Activated CD4-positive, alpha-beta T cell treated with anti-CD3 and anti-CD28 coated beads, Interleukin-2, amount 10 ng/mL, durations not matched to agents 7 days and 5 days (primary cell): Measurements from ENCODE around the gene CFAP157. TPM values are rescaled to one million over a fixed set of nuclear protein-coding genes. Genes with fewer than 3 reads are reported as not detected.

Experiments
- CTCF ChIA-PET: fragments of 350-600 bp; sonication (Branson Sonifier 250); formaldehyde crosslinking; loops from one replicate; lab custom pipeline; 2021; ENCODE audit warnings: antibody characterized with exemption; lab: Charles Lee
- POLR2A ChIA-PET: fragments of 350-600 bp; sonication (Branson Sonifier 250); formaldehyde crosslinking; loops from one replicate; lab custom pipeline; 2021; ENCODE audit warnings: antibody characterized with exemption; lab: Charles Lee
- DNase-seq: peaks from one replicate; pipeline ENCODE4 v3.0.0-alpha.2; 2020
- H3K27ac Mint-ChIP-seq: one replicate; pipeline ENCODE4 v1.8.0; 2021; ENCODE audit warnings: mild to moderate bottlenecking, moderate library complexity, mixed read lengths
- H3K27me3 Mint-ChIP-seq: one replicate; pipeline ENCODE4 v1.8.0; 2021; ENCODE audit warnings: mixed read lengths
- H3K36me3 Mint-ChIP-seq: one replicate; pipeline ENCODE4 v1.8.0; 2021; ENCODE audit warnings: low read depth, mixed read lengths
- H3K4me1 Mint-ChIP-seq: one replicate; pipeline ENCODE4 v1.8.0; 2021; ENCODE audit warnings: mixed read lengths
- H3K4me3 Mint-ChIP-seq: one replicate; pipeline ENCODE4 v1.8.0; 2021; ENCODE audit warnings: mild to moderate bottlenecking, moderate library complexity, mixed read lengths
- H3K9me3 Mint-ChIP-seq: one replicate; pipeline ENCODE4 v1.8.0; 2021; ENCODE audit warnings: mixed read lengths
- total RNA-seq, 2 experiments: library from RNA; stranded (reverse); gene quantifications; one replicate each; pipeline ENCODE4 v1.2.3, GENCODE V29; 2021

The CFAP157 gene
- total RNA-seq, 2 experiments from 2014 or later = not detected

DNA sequence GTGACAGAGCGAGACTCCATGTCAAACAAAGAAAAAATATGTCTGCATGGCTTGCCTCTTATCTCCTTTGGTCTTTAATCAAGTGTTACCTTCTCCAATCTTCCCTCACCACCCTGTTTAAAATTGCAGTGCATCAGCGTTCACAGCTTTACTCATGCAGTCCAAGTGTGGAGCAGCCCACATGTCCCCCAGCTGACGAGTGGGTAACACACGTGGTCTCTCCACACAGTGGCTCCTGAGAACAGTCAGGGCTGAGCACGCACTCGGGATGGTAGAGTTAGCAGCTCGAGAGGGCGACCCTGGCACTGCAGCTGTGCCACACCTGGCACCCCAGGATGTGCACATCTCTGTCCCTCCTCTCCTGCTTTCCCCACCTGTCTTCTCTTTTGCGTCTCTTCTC, 25.9 kb upstream of the CFAP157 start:
- H3K4me3 Mint-ChIP-seq = no peak overlapping the region
- POLR2A ChIA-PET = no interaction called here
- no peak for DNase-seq
- CTCF ChIA-PET = interaction anchor here (1.1 kb wide), 1 partner anchor 54 kb away, joined by 3 read pairs; the partner anchor contains the start of gene TOR2A
- H3K4me1 Mint-ChIP-seq = no peaks in the 10 kb centered on the region
- no peaks in the 10 kb centered on the region for H3K27me3 Mint-ChIP-seq
- H3K36me3 Mint-ChIP-seq = no peaks in the 10 kb centered on the region
- H3K9me3 Mint-ChIP-seq = no peaks in the 10 kb centered on the region
- H3K27ac Mint-ChIP-seq = no peak overlapping the region

DNA sequence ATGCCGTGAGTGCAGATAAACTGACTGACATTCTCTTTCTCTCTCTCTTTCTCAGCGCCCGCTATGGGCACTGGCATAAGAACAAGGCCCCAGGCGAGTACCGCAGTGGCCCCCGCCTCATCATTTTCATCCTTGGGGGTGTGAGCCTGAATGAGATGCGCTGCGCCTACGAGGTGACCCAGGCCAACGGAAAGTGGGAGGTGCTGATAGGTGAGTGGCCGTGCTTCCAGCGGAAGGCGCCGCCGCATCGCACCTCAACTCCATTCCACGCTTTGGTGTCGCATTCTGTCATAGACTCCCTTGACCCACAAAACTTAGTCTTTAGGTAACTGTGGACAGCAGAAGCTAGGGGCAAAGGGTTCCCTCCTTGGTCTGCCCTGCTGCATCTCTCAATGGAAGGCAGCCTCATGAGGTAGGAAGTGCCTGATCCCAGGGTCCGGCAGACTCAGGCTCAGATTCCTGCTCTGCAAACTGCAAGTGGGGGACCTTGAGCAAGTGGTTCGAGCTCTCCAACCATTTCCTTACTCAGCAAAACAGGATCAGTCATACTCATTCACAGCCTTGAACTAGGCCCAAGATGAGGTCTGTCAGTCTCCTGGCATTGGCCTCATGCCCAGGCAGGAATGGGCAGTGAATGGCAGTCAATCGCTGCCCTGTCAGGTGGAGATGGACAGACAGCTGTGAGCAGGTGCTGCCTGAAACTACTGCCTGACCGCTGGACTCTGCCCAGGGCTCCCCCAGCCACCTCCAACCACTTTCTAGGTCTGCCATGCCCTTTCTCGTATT, 24.2 kb upstream of the CFAP157 start:
- no peak for DNase-seq
- Mint-ChIP-seq H3K27ac (no peak overlapping the region), H3K36me3 (no peaks in the 10 kb centered on the region), H3K4me1 (no peaks in the 10 kb centered on the region), H3K4me3 (no peak overlapping the region), H3K9me3 (no peaks in the 10 kb centered on the region), H3K27me3 (no peaks in the 10 kb centered on the region)
- CTCF ChIA-PET = interaction anchor here (1.9 kb wide), 1 partner anchor 52 kb away, joined by 5 read pairs; the partner anchor contains the start of gene TOR2A
- POLR2A ChIA-PET = no interaction called here

DNA sequence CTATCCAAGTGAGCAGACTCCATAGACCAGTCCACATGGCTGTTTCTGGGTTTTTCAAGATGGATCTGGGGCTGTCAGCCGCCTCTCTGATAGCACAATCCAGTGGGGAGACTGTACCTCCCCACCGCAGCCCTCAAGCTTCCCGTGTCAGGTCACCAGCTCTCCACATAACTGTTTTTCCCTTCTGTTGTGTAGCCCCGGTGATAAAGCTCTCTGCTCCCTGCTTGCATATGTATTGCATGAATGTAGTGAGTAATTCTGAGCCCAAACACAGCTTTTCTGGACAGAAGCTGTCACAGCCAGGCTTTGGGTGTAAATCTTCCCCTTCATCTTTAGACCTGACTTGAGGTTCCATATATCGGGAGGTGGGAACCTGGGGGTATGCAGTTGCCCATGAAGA, 23.1 kb upstream of the CFAP157 start:
- Mint-ChIP-seq H3K9me3 (no peaks in the 10 kb centered on the region), H3K27ac (no peak overlapping the region), H3K27me3 (no peaks in the 10 kb centered on the region), H3K4me3 (no peak overlapping the region), H3K36me3 (no peaks in the 10 kb centered on the region), H3K4me1 (no peaks in the 10 kb centered on the region)
- ChIA-PET POLR2A (no interaction called here), CTCF (interaction anchor here (0.6 to 1.9 kb wide), 2 partner anchors 51 to 79 kb away, joined by 5 to 6 read pairs; partner anchors contain the start of gene TOR2A)
- DNase-seq = no peak

DNA sequence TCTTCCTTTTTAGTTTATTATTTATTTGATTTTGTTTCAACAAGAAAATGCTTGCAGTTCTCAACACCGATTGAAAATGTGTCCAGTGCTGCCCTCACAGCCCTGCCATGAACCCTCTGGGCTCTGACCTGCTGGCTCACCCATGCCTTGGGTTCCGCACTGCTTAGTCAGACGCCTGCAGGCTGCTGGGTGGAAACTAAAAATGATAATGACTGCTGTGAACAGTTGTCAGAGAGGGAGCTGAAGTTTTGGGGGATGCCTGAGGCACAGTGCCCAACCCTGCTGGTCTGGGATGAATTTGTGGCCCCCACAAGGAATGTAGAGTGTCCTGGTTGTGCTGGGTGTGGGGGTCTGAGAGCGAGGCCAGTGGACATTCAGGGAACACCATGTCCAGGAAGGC, 22.2 kb upstream of the CFAP157 start:
- H3K27ac Mint-ChIP-seq = no peak overlapping the region
- no peak for DNase-seq
- H3K9me3 Mint-ChIP-seq = no peaks in the 10 kb centered on the region
- no peaks in the 10 kb centered on the region for H3K27me3 Mint-ChIP-seq
- ChIA-PET POLR2A (no interaction called here), CTCF (interaction anchor here (0.6 to 1.9 kb wide), 2 partner anchors 50 to 261 kb away, joined by 3 to 5 read pairs; partner anchors contain the start of gene TOR2A)
- H3K4me1 Mint-ChIP-seq = no peaks in the 10 kb centered on the region
- H3K4me3 Mint-ChIP-seq = no peak overlapping the region
- no peaks in the 10 kb centered on the region for H3K36me3 Mint-ChIP-seq

DNA sequence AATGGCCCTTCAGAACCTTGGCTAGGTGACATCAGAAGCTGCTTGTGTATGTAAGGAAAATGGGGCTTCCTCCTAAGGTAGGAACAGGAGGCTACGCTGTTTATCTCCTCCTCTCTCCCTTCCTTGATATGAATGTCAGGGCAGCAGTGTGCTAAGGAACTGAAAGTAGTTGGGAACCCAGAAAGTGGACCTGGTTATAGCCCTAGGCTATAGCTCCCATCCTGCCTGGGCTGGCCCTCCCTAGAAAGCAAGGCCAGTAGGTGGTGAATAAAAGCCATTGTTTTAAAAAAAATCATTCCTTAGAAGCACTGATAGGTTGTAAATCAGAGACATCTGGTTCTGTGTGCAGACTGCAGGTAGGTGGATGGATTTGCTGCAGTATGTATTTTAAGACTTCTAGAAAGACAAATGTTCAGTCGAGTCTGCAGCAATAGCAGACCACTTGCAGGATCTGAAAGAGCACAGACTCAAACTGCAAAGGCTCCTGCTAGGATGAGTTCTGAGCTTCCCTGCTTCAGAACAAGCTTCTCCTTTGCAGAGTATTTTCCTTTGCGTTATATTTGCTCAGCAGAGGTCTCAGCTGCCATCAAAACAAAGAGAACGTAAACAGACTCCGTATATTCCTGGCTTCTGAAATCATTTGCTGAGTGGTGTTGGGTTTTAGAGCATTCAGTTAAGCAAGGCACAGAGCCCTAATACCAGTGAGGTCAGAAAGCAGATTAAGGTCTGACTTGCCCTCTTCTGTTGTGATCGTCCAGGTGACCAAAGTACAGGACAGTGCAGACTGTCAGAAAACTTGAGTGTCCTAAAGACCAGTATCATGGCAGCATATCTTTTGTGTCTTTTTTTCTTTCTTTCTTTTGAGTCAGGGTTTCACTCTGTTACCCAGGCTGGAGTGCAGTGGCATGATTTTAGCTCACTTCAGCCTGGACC, 20.1 kb upstream of the CFAP157 start:
- DNase-seq = no peak
- H3K4me3 Mint-ChIP-seq = no peak overlapping the region

DNA sequence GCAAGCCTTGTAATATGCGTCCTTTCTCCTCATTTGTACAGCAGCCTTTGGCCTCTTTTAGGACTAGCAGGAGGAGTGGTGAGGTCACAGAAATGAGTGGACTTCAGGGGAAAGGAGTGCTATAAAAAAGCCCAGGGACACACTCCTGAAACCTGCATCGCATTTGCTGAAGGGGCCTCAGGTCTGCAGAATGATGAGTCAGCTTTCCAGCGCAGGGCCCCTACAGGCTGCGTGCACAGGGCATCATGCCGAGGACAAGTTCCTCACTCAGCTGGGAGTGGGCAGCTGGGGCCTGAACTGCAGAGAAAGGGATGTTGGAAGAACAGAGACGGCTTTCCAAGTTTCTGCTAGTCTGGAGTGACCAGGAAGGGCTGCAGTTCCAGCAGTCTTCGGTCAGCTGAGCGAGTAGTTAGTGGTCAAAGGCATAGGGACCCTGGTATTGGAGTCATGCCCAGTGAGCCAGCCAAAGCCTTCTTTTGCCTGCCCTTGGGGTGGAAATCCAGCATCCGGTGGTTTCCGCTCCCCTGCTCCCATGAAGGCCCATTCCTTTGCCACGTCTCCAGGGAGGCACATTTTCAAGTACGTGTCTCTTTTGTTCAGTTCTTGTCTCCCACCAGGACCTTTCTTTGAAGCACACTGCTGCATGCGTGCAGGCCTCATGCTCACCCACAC, 17.3 kb upstream of the CFAP157 start:
- ChIA-PET CTCF (no interaction called here), POLR2A (no interaction called here)
- DNase-seq = no peak
- H3K9me3 Mint-ChIP-seq = no peaks in the 10 kb centered on the region
- H3K27ac Mint-ChIP-seq = no peak overlapping the region
- no peaks in the 10 kb centered on the region for H3K36me3 Mint-ChIP-seq
- H3K4me3 Mint-ChIP-seq = no peak overlapping the region
- H3K4me1 Mint-ChIP-seq = no peaks in the 10 kb centered on the region
- H3K27me3 Mint-ChIP-seq = no peaks in the 10 kb centered on the region

More for the DNA sequence above, 20.1 kb upstream of the CFAP157 start:
- H3K36me3 Mint-ChIP-seq = no peaks in the 10 kb centered on the region
- H3K9me3 Mint-ChIP-seq = no peaks in the 10 kb centered on the region
- ChIA-PET POLR2A (no interaction called here), CTCF (interaction anchor here (0.5 to 1.5 kb wide), 6 partner anchors 19 to 862 kb away, joined by 3 to 7 read pairs (median 4); partner anchors contain the start of gene TOR2A)
- H3K27me3 Mint-ChIP-seq = no peaks in the 10 kb centered on the region
- H3K4me1 Mint-ChIP-seq = no peaks in the 10 kb centered on the region
- no peak overlapping the region for H3K27ac Mint-ChIP-seq

DNA sequence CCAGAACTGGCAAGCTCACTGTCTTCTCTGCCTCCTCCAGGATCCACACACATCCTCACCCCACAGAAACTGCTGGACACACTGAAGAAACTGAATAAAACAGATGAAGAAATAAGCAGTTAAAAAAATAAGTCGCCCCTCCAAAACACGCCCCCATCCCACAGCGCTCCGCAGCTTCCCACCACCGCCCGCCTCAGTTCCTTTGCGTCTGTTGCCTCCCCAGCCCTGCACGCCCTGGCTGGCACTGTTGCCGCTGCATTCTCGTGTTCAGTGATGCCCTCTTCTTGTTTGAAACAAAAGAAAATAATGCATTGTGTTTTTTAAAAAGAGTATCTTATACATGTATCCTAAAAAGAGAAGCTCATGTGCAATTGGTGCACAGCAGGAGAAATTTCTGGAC, 16.1 kb upstream of the CFAP157 start:
- Mint-ChIP-seq H3K9me3 (no peaks in the 10 kb centered on the region), H3K27me3 (no peaks in the 10 kb centered on the region)

DNA sequence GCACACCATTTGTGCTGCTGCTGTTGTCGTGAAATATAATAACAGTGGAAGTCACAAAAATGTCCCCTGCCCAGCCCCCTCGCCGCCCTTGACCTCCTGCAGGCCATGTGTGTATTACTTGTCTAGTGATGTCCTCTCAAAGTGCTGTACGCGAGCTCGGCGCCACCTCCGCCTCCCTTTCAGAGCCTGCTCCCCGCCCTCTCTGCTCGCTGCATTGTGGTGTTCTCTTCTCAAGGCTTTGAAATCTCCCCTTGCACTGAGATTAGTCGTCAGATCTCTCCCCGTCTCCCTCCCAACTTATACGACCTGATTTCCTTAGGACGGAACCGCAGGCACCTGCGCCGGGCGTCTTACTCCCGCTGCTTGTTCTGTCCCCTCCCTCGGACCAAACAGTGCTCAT, 14.7 kb upstream of the CFAP157 start:
- Mint-ChIP-seq H3K9me3 (no peaks in the 10 kb centered on the region), H3K36me3 (no peaks in the 10 kb centered on the region), H3K27me3 (no peaks in the 10 kb centered on the region), H3K27ac (no peak overlapping the region), H3K4me3 (no peak overlapping the region), H3K4me1 (no peaks in the 10 kb centered on the region)
- CTCF ChIA-PET = interaction anchor here (0.9 kb wide), 1 partner anchor 43 kb away, joined by 3 read pairs; the partner anchor contains the start of gene TOR2A
- no peak for DNase-seq
- POLR2A ChIA-PET = no interaction called here

More for the DNA sequence above, 16.1 kb upstream of the CFAP157 start:
- H3K27ac Mint-ChIP-seq = no peak overlapping the region
- no peaks in the 10 kb centered on the region for H3K36me3 Mint-ChIP-seq
- CTCF ChIA-PET = interaction anchor here (0.7 kb wide), 1 partner anchor 116 kb away, joined by 3 read pairs; no protein-coding TSS in a partner anchor
- no peaks in the 10 kb centered on the region for H3K4me1 Mint-ChIP-seq
- H3K4me3 Mint-ChIP-seq = no peak overlapping the region
- POLR2A ChIA-PET = no interaction called here
- DNase-seq = no peak

DNA sequence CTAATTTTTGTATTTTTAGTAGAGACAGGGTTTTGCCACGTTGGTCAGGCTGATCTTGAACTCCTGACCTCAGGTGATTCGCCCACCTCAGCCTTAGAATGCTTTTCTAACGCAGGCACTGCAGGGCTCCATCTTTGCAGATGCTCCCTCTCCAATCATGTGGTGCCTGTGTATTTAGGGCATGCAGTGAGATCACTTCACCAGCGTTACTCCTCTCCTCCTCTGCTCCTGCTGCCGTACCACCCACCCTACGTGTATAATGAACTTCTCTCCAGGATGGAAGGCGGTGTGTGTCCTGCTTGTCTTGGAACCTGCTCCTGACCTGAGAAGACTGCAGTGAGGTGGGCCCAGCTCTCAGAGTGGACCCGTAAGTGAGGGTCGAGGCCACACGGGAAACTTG, 13.6 kb upstream of the CFAP157 start:
- DNase-seq = no peak
- no peaks in the 10 kb centered on the region for H3K36me3 Mint-ChIP-seq
- no peak overlapping the region for H3K4me3 Mint-ChIP-seq
- no peaks in the 10 kb centered on the region for H3K27me3 Mint-ChIP-seq
- CTCF ChIA-PET = interaction anchor here (1.5 kb wide), 1 partner anchor 12 kb away, joined by 3 read pairs; no protein-coding TSS in a partner anchor
- H3K9me3 Mint-ChIP-seq = no peaks in the 10 kb centered on the region
- H3K27ac Mint-ChIP-seq = no peak overlapping the region
- peaks cover under 1% of the 10 kb centered on the region for H3K4me1 Mint-ChIP-seq
- POLR2A ChIA-PET = no interaction called here

DNA sequence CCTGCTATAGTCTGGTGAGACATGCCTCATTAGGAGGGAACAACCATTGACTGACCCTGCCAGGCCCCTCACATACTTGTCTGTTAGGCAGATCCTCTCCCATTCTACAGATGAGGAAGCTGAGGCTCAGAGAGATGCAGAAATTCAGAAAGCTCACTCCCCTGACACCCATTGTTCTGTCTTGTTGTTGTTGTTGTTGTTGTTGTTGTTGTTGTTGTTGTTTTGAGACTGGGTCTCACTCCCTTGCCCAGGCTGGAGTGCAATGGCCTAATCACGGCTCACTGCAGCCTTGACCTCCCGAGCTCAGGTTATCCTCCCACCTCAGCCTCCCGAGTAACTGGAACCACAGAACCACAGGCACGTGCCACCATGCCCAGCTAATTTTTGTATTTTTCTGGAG, 13.1 kb upstream of the CFAP157 start:
- Mint-ChIP-seq H3K36me3 (no peaks in the 10 kb centered on the region), H3K27ac (no peak overlapping the region), H3K27me3 (no peaks in the 10 kb centered on the region), H3K9me3 (no peaks in the 10 kb centered on the region), H3K4me3 (no peak overlapping the region), H3K4me1 (peaks cover 2% of the 10 kb centered on the region)
- no peak for DNase-seq
- ChIA-PET CTCF (interaction anchor here (1.5 kb wide), 1 partner anchor 12 kb away, joined by 3 read pairs; no protein-coding TSS in a partner anchor), POLR2A (no interaction called here)

DNA sequence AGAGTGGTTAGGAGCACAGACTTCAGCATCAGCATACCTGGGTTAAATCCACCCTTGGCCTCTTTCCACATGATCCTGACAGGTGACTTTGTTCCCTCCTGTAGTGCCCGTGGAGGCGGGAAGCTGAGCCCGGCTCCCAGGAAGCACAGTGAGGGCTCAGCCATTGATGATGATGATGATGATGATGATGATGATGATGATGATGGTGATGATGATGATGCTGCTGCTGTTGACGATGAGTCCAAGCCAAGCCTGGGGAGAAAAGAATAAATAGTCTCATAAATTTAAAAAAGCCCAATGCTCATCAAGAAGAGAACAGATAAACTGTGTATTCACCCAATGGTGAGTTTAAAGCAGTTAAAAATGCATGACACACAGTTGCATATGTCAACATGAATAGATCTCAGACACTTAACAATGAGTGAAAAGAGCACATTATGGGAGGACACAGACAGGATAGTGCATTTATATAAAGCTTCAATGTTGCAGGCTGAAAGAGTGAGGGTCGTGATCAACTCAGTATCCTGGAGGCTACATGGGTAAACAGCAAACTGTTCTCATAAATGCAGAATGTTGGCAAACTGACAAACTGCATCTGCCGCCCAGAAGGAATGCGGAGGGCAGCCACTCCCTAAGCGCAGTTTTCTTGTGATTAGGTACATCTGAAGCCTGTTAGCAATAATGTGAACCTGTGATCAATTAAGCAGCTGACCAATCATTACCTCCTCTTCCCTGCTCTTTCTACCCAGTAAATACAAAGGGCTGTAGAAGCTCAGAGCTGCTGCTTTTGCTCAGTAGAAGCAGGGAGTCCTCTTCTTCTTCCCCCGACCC, 11.7 kb upstream of the CFAP157 start:
- CTCF ChIA-PET = interaction anchor here (0.6 to 1.5 kb wide), 2 partner anchors 14 to 131 kb away, joined by 3 to 4 read pairs; no protein-coding TSS in a partner anchor
- peak overlapping the region; percentile 1 for H3K27ac Mint-ChIP-seq
- H3K9me3 Mint-ChIP-seq = no peaks in the 10 kb centered on the region
- peaks cover 13% of the 10 kb centered on the region for H3K4me1 Mint-ChIP-seq
- no peaks in the 10 kb centered on the region for H3K36me3 Mint-ChIP-seq
- POLR2A ChIA-PET = no interaction called here
- no peak overlapping the region for H3K4me3 Mint-ChIP-seq
- H3K27me3 Mint-ChIP-seq = no peaks in the 10 kb centered on the region
- no peak for DNase-seq
